ENCODE data around the gene NEUROD4.

DNA sequence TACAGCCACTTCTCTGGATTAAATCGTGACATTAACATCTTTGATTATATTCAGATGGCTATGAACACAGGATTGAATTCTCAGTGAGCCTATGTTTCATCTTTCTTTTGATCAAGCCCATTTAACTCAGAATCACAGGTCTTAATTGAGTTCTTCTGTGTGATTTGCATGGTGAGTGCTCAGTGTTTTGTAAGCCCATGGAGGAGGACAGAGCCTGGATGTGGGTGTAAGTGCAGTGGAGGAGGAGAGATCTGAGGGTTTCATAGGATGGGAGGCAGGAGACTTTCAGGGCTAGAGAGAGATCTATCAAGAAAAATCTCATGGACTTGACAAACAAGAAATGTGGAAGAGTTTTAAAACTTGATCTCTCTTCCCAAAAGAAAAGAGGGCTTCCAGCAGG is 29.9 kb upstream of the NEUROD4 start:
- TF ChIP-seq POLR2A (IDR thresholded peaks at IDR 0.05; ENCODE audit: low read length) (no peak), GATA1 (IDR thresholded peaks at IDR 0.05; ENCODE audit: low read depth, low read length) (no peak)
